Measurements from ENCODE around the gene ATP6V0A1. TPM values are rescaled to one million over a fixed set of nuclear protein-coding genes. Genes with fewer than 3 reads are reported as not detected.

ATP6V0A1 gene
- total and polyA plus RNA-seq, 2 donors (not counting 3 experiments of a cell fraction or from before 2014, with no cell fraction given), result 37.3 to 49.2 TPM

- H2AFZ ChIP-seq (ENCODE audit: low read depth, low read length), result no peak overlapping the region
- H3K27ac ChIP-seq (ENCODE audit: insufficient read depth, low read depth, low read length), result no peak overlapping the region
- no peak overlapping the region for H3K4me3 ChIP-seq (replicated peaks in 1 of 3; ENCODE audit: insufficient read depth in 1 of 3, low read depth in 1 of 3, low read length in 3 of 3)
- no peaks in the 10 kb centered on the region for H3K9me3 ChIP-seq (replicated peaks; ENCODE audit: control insufficient read depth, insufficient read depth, low read length)
- H3K9ac ChIP-seq (replicated peaks; ENCODE audit: extremely low read depth, insufficient read depth, low read length), result no peak overlapping the region
- H3K27me3 ChIP-seq (ENCODE audit: control insufficient read depth in 2 of 2, insufficient read depth in 2 of 2, low read length in 2 of 2), result no peaks in the 10 kb centered on the region
- dilution Hi-C loops (cut with MboI; ENCODE audit: extremely low pct_ligation_motif_present, low sequenced_read_pairs), result loop anchor here (25.0 kb wide), 1 partner anchor 176 kb away; no protein-coding TSS in a partner anchor
- H4K20me1 ChIP-seq (replicated peaks; ENCODE audit: control insufficient read depth, extremely low read depth, insufficient read depth, low read length), result no peaks in the 10 kb centered on the region
- DNase-seq (ENCODE audit: low read depth, low spot score), result no peak
- TF ChIP-seq GATA2 (IDR thresholded peaks at IDR 0.05; ENCODE audit: insufficient read depth, insufficient read length, low read depth, low read length) (no peak), POLR2AphosphoS5 (IDR thresholded peaks at IDR 0.05; ENCODE audit: insufficient read depth, low read depth, low read length) (no peak), MYC (IDR thresholded peaks at IDR 0.05; ENCODE audit: low read depth, low read length) (no peak), POLR2A (IDR thresholded peaks at IDR 0.05; ENCODE audit: low read depth, low read length) (no peak), FOS (IDR thresholded peaks at IDR 0.05; ENCODE audit: borderline replicate concordance, insufficient read depth, low read length) (no peak), MAX (IDR thresholded peaks at IDR 0.05; ENCODE audit: insufficient read depth, insufficient read length) (no peak), JUN (IDR thresholded peaks at IDR 0.05; ENCODE audit: borderline replicate concordance, insufficient read depth, insufficient read length, low read depth) (no peak), CTCF (IDR thresholded peaks at IDR 0.05; ENCODE audit: extremely low read depth in 1 of 2, insufficient read depth in 1 of 2, low read depth in 1 of 2, low read length in 2 of 2) (no peak), EZH2 (IDR thresholded peaks at IDR 0.05; ENCODE audit: borderline replicate concordance, low read depth, low read length, severe bottlenecking) (no peak)
- no TSS peak for BruUV-seq (replicated peaks)
- ChIA-PET CTCF (interaction anchor here (1.0 to 4.8 kb wide), 7 partner anchors 14 to 201 kb away, joined by 3 to 27 read pairs (median 5); no protein-coding TSS in a partner anchor), POLR2A (no interaction called here)
- intact Hi-C loops (cut with micrococcal nuclease), result no loop called here
- H3K79me2 ChIP-seq (ENCODE audit: control insufficient read depth, insufficient read depth, low read length), result no peaks in the 10 kb centered on the region
- FAIRE-seq, result no peak
- peaks cover 0 to 3% of the 10 kb centered on the region in 2 experiments for H3K36me3 ChIP-seq (ENCODE audit: control insufficient read depth in 2 of 2, extremely low read depth in 1 of 2, insufficient read depth in 2 of 2, low read length in 2 of 2)
- H3K4me1 ChIP-seq (ENCODE audit: control insufficient read depth, extremely low read depth, insufficient read depth, low read length), result peaks cover 19% of the 10 kb centered on the region
- no peak overlapping the region for H3K4me2 ChIP-seq (ENCODE audit: insufficient read depth, low read length)
- no peaks in the 10 kb centered on the region for H3K9me1 ChIP-seq (replicated peaks; ENCODE audit: control insufficient read depth, extremely low read depth, insufficient read depth, low read length)
Observed at GRCh38 chr17:42513686-42514085, 55.0 kb downstream of the ATP6V0A1 start.

Data from endothelial cell of umbilical vein (primary cell).